IPS DF 6.9 (cell line): ENCODE data around the gene RPL38.
"Not testable (repeated sequence)": the region's sequence is repeated elsewhere in the genome, so short reads cannot be mapped to it uniquely, and the experiment has no call there.

Experiments
- DNase-seq: peaks from one replicate; pipeline ENCODE4 v3.0.0-alpha.2; 2013; ENCODE audit warnings: low read depth, low spot score
- H3K27ac ChIP-seq: one replicate; pipeline ENCODE4 v1.5.1; 2013; ENCODE audit warnings: low read length, control low read depth
- H3K27me3 ChIP-seq: 2 replicates; pipeline ENCODE4 v1.6.1; 2013; ENCODE audit warnings: mild to moderate bottlenecking, low read length; ENCODE audit not compliant: control insufficient read depth, insufficient read depth
- H3K36me3 ChIP-seq: 2 replicates; pipeline ENCODE4 v1.6.1; 2013; ENCODE audit warnings: low read length; ENCODE audit not compliant: control insufficient read depth, insufficient read depth
- H3K4me1 ChIP-seq: 2 replicates; pipeline ENCODE4 v1.6.1; 2013; ENCODE audit warnings: low read length; ENCODE audit not compliant: control insufficient read depth, insufficient read depth
- H3K4me3 ChIP-seq: 2 replicates; pipeline ENCODE4 v1.5.1; 2013; ENCODE audit warnings: mild to moderate bottlenecking, low read length
- H3K9me3 ChIP-seq: 2 replicates; pipeline ENCODE4 v1.6.1; 2013; ENCODE audit warnings: low read length, inconsistent platforms; ENCODE audit not compliant: control insufficient read depth, insufficient read depth
- WGBS: extraction: QIAGEN DNeasy Blood & Tissue Kit; methylation state at CpG from one replicate; pipeline ENCODE4 v1.1.7; 2013; ENCODE audit warnings: mixed read lengths, missing lambda C conversion rate; ENCODE audit not compliant: insufficient read length, insufficient coverage; 5-methylcytosine and 5-hydroxymethylcytosine counted together

Gene RPL38

GRCh38 chr17:74185571-74186185 lies 17.8 kb upstream of the RPL38 start:
- no peak for DNase-seq
- H3K9me3 ChIP-seq, result no peaks in the 10 kb centered on the region
- no peaks in the 10 kb centered on the region for H3K36me3 ChIP-seq
- H3K27me3 ChIP-seq, result no peaks in the 10 kb centered on the region
- H3K27ac ChIP-seq, result no peak overlapping the region
- no peak overlapping the region for H3K4me3 ChIP-seq
- H3K4me1 ChIP-seq, result peaks cover 2% of the 10 kb centered on the region; the same call in 1 of the 2 replicates
- no CpG with 5 or more reads among the region's 9 CpGs for WGBS

DNA sequence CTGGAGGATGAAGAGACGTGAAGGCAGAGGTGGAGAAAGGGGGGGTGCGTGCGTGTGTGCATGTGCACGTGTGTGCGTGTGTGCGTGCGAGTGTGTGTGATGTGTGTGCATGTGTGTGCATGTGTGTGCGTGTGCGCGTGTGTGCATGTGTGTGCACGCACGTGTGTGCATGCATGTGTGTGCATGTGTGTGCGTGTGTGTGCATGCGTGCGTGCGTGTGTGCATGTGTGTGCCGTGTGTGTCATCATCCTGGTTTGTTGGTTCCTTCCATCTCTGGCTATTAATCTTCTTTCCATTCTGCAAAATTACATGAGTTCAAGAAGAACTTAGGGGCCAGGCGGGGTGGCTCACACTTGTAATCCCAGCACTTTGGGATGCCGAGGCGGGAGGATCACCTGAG lies 17.0 kb upstream of the RPL38 start:
- Histone ChIP-seq H3K27ac (no peak overlapping the region), H3K27me3 (no peaks in the 10 kb centered on the region), H3K4me3 (no peak overlapping the region), H3K36me3 (no peaks in the 10 kb centered on the region), H3K9me3 (no peaks in the 10 kb centered on the region), H3K4me1 (peaks cover 2% of the 10 kb centered on the region; the same call in 1 of the 2 replicates)
- DNase-seq, result no peak
- no CpG with 5 or more reads among the region's 20 CpGs for WGBS

DNA sequence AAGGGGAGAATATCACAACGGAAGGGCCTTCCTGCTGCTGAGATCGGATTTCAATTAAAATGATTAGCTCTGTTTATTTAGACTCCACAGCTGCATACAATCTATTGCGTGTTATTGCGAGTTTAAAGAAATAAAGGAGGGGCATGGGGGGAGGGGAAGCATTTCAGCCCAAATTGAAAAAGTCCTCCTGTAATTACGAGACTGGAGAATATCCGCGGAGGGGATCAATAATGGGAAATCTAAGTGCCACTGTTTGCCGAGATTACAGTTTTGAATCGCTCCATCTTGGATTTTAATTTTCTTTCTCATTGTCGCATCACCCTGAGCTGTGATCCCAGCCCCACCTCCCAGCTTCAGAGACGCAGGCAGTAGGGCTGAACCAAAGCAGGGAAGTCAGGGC lies 15.7 kb upstream of the RPL38 start:
- no peaks in the 10 kb centered on the region for H3K9me3 ChIP-seq
- DNase-seq, result no peak
- H3K4me3 ChIP-seq, result no peak overlapping the region
- H3K36me3 ChIP-seq, result no peaks in the 10 kb centered on the region
- no CpG with 5 or more reads among the region's 11 CpGs for WGBS
- no peaks in the 10 kb centered on the region for H3K27me3 ChIP-seq
- no peak overlapping the region for H3K27ac ChIP-seq
- H3K4me1 ChIP-seq, result peaks cover 2% of the 10 kb centered on the region; the same call in 1 of the 2 replicates

DNA sequence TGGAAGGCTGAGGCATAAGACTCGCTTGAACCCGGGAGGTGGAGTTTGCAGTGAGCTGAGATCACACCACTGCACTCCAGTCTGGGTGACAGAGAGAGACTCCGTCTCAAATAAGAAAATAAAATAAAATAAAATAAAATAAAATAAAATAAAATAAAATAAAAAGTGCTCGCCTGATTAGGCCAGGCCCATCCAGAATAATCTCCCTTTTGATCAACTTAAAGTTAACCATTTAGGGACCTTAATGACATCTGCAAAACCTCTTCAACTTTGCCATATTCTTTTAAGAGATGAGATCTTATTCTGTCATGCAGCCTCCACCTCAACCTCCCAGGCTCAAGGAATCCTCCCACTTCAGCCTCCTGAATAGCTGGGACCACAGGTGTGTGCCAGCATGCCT lies 14.8 kb upstream of the RPL38 start:
- not testable (repeated sequence) for H3K4me1 ChIP-seq, H3K9me3 ChIP-seq, H3K27ac ChIP-seq, DNase-seq, H3K27me3 ChIP-seq, H3K4me3 ChIP-seq, H3K36me3 ChIP-seq
- WGBS, result no CpG with 5 or more reads among the region's 4 CpGs

DNA sequence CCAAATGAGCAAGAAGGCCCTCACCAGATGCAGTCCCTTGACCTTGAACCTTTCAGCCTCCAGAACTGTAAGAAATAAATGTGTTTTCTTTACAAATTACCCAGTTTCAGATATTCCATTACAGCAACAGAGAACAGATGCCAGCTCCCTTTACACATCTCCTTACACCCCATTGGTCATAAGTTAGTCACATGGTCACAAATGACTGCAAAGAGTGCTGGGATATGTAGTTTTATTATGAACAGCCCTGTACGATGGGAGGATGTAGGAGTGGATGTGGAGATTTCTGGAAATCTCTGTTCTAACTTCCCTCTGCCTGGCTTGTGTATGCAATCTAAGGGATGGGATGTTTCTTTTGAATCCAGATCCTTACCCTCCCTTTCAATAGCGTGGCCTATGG lies 13.3 kb upstream of the RPL38 start:
- Histone ChIP-seq H3K9me3 (no peaks in the 10 kb centered on the region), H3K4me1 (peaks cover 2% of the 10 kb centered on the region; the same call in 1 of the 2 replicates), H3K36me3 (no peaks in the 10 kb centered on the region), H3K27ac (no peak overlapping the region), H3K4me3 (no peak overlapping the region), H3K27me3 (no peaks in the 10 kb centered on the region)
- no peak for DNase-seq
- no CpG with 5 or more reads among the region's 2 CpGs for WGBS

DNA sequence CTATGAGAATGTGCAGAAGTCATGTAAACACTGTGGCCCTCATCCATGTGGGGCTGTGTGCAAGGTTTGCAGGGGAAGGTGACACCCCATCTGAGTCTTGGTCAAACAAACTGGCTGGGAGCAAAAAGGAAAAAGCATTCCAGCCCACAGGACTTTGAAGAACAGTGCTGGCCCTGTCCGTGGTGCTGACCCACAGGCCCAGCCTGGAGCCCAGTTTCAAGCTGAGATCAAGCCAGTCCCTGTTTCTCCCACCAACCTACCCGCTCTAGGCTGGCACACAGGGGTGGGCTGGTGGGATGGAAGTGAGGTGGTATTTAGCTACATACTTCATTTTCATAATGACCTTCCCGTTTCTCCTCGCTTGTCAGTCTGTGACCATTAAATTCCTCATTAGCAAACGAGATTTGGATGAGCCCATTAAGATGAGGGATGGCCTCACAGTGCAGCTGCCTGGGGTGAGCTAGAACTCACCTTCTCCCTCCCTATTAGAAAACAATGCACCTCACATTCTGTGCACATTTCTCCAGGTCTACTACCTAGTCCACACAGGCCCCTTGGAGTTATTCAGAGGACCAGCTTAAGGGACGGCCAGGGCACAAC lies 12.6 kb upstream of the RPL38 start:
- Histone ChIP-seq H3K27ac (no peak overlapping the region), H3K9me3 (no peaks in the 10 kb centered on the region), H3K4me1 (peaks cover 2% of the 10 kb centered on the region; the same call in 1 of the 2 replicates), H3K27me3 (no peaks in the 10 kb centered on the region), H3K36me3 (no peaks in the 10 kb centered on the region), H3K4me3 (no peak overlapping the region)
- no CpG with 5 or more reads among the region's 6 CpGs for WGBS
- no peak for DNase-seq

DNA sequence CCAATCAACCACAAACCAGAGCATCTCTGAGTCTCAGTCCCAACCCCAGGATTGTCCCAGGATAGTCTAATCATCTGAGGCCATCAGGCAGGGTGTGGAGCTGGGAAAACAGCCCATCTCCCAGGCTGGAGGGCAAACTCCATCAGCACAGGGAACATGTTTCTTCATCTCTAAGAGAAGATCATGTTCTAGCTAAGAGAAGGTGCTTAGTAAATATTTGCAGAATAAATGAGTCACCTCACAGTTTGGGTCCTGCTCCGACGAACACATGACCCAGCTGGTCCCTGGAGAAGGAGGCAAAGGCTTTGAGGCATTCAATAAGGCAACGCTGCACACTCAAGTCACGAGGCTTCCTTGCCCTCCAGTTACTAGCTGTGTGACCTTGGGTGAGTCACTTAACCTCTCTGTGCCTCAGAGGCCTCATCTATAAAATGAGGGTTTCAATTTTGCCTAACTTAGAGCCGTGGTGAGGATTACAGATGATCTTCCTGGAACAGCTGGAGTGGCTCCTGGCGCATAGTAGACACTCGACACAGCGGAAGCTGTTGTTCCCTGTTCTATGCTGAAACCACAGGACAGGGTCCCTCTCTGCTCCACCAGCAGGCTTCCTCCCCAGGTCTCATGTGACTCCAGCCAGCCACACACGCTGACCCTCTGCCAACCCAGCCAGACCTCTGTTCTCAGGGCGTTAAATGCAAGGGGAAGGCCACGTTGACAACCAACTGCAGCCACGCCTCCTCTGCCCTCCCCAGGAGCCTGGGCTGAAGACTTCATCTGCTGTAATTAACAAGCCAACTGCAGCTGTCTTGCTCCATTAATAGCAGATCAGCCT lies 10.3 kb upstream of the RPL38 start:
- no peak for DNase-seq
- WGBS, result no CpG with 5 or more reads among the region's 12 CpGs

DNA sequence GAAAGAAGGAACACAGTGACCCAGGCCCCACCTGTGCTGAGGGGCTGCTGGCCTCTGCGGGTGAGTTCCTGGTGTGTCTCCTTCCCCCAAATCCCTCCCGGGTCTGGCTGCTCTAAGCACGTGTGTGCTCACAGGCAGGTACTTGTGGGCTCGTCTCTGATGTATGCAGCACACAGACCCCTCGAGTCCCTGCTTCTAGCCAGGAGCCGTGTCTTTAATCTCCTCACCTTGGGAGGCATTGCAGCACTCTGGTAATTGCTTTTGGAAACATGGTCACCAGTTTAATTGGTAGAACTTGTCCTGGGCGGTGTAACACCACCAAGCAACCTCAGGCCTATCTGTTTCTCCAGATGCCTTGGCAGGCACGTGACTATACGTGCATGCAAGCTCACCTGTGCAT lies 8.8 kb upstream of the RPL38 start:
- Histone ChIP-seq H3K9me3 (no peaks in the 10 kb centered on the region), H3K4me1 (no peaks in the 10 kb centered on the region), H3K36me3 (no peaks in the 10 kb centered on the region), H3K27ac (no peak overlapping the region), H3K4me3 (no peak overlapping the region), H3K27me3 (no peaks in the 10 kb centered on the region)
- no peak for DNase-seq
- no CpG with 5 or more reads among the region's 9 CpGs for WGBS

More for the DNA sequence above, 10.3 kb upstream of the RPL38 start:
- Histone ChIP-seq H3K4me1 (no peaks in the 10 kb centered on the region), H3K27me3 (no peaks in the 10 kb centered on the region), H3K9me3 (no peaks in the 10 kb centered on the region), H3K36me3 (no peaks in the 10 kb centered on the region), H3K27ac (no peak overlapping the region), H3K4me3 (no peak overlapping the region)

- DNase-seq, result no peak
- no peaks in the 10 kb centered on the region for H3K9me3 ChIP-seq
- H3K4me1 ChIP-seq, result no peaks in the 10 kb centered on the region
- no peaks in the 10 kb centered on the region; the same call in 1 of the 2 replicates for H3K27me3 ChIP-seq
- no peaks in the 10 kb centered on the region for H3K36me3 ChIP-seq
- no CpG with 5 or more reads among the region's 30 CpGs for WGBS
- no peak overlapping the region for H3K27ac ChIP-seq
- H3K4me3 ChIP-seq, result no peak overlapping the region
Observed at GRCh38 chr17:74196541-74197317, 6.7 kb upstream of the RPL38 start.

- H3K9me3 ChIP-seq, result no peaks in the 10 kb centered on the region
- whole genome bisulfite sequencing, result no CpG with 5 or more reads among the region's 2 CpGs
Observed at GRCh38 chr17:74197801-74198200, 5.7 kb upstream of the RPL38 start.

More at GRCh38 chr17:74197801-74198200, 5.7 kb upstream of the RPL38 start:
- no peaks in the 10 kb centered on the region for H3K4me1 ChIP-seq
- no peak overlapping the region for H3K27ac ChIP-seq
- H3K4me3 ChIP-seq, result no peak overlapping the region
- DNase-seq, result no peak
- H3K27me3 ChIP-seq, result no peaks in the 10 kb centered on the region; the same call in 1 of the 2 replicates
- H3K36me3 ChIP-seq, result no peaks in the 10 kb centered on the region
